Hepatocyte (in vitro differentiated cells): ENCODE measurements around the gene SYT1.

Experiments used
- EZH2 ChIP-seq: fragments of 200-600 bp; sonication (generic); IDR thresholded peaks from 2 replicates; pipeline ENCODE4 v1.6.1; 2016; ENCODE audit warnings: antibody characterized with exemption, mild to moderate bottlenecking, borderline replicate concordance
- EZH2phosphoT487 ChIP-seq: fragments of 200-600 bp; sonication (generic); IDR thresholded peaks from one replicate; pipeline ENCODE4 v1.6.1; 2018; ENCODE audit warnings: antibody characterized with exemption, mild to moderate bottlenecking, low read depth, moderate library complexity; ENCODE audit not compliant: unreplicated experiment, severe bottlenecking
- TF ChIP-seq, protein P1 (sequence below): fragments of 200-600 bp; sonication (generic); IDR thresholded peaks from 2 replicates; pipeline ENCODE4 v1.5.1; 2016; ENCODE audit warnings: antibody characterized with exemption, mild to moderate bottlenecking; ENCODE audit not compliant: poor library complexity

DNA sequence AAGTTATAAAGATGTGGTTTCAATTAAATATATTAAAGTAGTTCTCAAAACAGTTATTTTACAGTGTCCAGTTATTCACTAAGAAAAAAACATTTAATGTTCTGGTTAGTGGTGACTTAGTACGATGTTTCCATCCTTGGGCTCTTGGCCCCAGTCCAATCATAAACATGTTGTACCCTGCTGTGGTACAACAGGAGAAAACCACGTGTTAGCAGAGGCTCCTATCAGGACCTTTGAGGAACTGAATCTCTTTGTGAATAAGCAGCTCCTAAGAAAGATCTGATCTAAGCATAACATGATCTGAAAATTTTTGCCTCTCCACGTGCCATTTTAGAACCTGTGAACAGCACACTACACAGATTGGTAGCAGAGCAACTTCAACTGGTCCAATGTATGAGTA, 234.0 kb downstream of the SYT1 start:
- TF ChIP-seq EZH2 (no peak), EZH2phosphoT487 (no peak)
- TF ChIP-seq, protein P1, sequence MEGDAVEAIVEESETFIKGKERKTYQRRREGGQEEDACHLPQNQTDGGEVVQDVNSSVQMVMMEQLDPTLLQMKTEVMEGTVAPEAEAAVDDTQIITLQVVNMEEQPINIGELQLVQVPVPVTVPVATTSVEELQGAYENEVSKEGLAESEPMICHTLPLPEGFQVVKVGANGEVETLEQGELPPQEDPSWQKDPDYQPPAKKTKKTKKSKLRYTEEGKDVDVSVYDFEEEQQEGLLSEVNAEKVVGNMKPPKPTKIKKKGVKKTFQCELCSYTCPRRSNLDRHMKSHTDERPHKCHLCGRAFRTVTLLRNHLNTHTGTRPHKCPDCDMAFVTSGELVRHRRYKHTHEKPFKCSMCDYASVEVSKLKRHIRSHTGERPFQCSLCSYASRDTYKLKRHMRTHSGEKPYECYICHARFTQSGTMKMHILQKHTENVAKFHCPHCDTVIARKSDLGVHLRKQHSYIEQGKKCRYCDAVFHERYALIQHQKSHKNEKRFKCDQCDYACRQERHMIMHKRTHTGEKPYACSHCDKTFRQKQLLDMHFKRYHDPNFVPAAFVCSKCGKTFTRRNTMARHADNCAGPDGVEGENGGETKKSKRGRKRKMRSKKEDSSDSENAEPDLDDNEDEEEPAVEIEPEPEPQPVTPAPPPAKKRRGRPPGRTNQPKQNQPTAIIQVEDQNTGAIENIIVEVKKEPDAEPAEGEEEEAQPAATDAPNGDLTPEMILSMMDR: no peak
